Fibroblast of peridontal ligament (primary cell): ENCODE results near the gene SEMA5B.

Experiments
- DNase-seq: peaks from one replicate; pipeline ENCODE4 v3.0.0-alpha.2; 2010; ENCODE audit errors: extremely low read depth

Gene SEMA5B

GRCh38 chr3:123025642-123026521 lies 1.7 kb downstream of the SEMA5B start:
- no peak for DNase-seq

GRCh38 chr3:123024056-123024455 lies 3.5 kb downstream of the SEMA5B start:
- DNase-seq, result no peak

- no peak for DNase-seq
Measured at GRCh38 chr3:123021996-123022510, 5.5 kb downstream of the SEMA5B start.

- DNase-seq, result no peak
Measured at GRCh38 chr3:123021388-123021787, 6.2 kb downstream of the SEMA5B start.

GRCh38 chr3:123020709-123021108 lies 6.9 kb downstream of the SEMA5B start:
- DNase-seq, result no peak

GRCh38 chr3:123019591-123019990 lies 8.0 kb downstream of the SEMA5B start:
- no peak for DNase-seq

GRCh38 chr3:123019161-123019560 lies 8.4 kb downstream of the SEMA5B start:
- no peak for DNase-seq

- DNase-seq, result no peak
Measured at GRCh38 chr3:123018683-123019082, 8.9 kb downstream of the SEMA5B start.

GRCh38 chr3:123015596-123015995 lies 12.0 kb downstream of the SEMA5B start:
- DNase-seq, result no peak

GRCh38 chr3:123013876-123014275 lies 13.7 kb downstream of the SEMA5B start:
- no peak for DNase-seq

GRCh38 chr3:123012652-123013051 lies 14.9 kb downstream of the SEMA5B start:
- no peak for DNase-seq

GRCh38 chr3:123011447-123011846 lies 16.1 kb downstream of the SEMA5B start:
- no peak for DNase-seq

- DNase-seq, result no peak
Measured at GRCh38 chr3:123008840-123009239, 18.7 kb downstream of the SEMA5B start.

- no peak for DNase-seq
Measured at GRCh38 chr3:123006609-123007008, 21.0 kb downstream of the SEMA5B start.

- no peak for DNase-seq
Measured at GRCh38 chr3:123005291-123005690, 22.3 kb downstream of the SEMA5B start.

GRCh38 chr3:123004201-123004918 lies 23.2 kb downstream of the SEMA5B start:
- no peak for DNase-seq

GRCh38 chr3:123002749-123003497 lies 24.6 kb downstream of the SEMA5B start:
- DNase-seq, result no peak

- DNase-seq, result no peak
Measured at GRCh38 chr3:123002100-123002748, 25.3 kb downstream of the SEMA5B start.

GRCh38 chr3:122998856-122999255 lies 28.7 kb downstream of the SEMA5B start:
- no peak for DNase-seq

GRCh38 chr3:122998206-122998605 lies 29.4 kb downstream of the SEMA5B start:
- no peak for DNase-seq

- no peak for DNase-seq
Measured at GRCh38 chr3:122996038-122996580, 31.5 kb downstream of the SEMA5B start.
